ENCODE results near the gene MBNL2. TPM values are rescaled to one million over a fixed set of nuclear protein-coding genes. Genes with fewer than 3 reads are reported as not detected.

MBNL2 gene
- total and polyA plus RNA-seq, 2 of the 13 experiments (the other 11 are each of a cell fraction or from before 2014, with no cell fraction given): 30.8 to 59.0 TPM

DNA sequence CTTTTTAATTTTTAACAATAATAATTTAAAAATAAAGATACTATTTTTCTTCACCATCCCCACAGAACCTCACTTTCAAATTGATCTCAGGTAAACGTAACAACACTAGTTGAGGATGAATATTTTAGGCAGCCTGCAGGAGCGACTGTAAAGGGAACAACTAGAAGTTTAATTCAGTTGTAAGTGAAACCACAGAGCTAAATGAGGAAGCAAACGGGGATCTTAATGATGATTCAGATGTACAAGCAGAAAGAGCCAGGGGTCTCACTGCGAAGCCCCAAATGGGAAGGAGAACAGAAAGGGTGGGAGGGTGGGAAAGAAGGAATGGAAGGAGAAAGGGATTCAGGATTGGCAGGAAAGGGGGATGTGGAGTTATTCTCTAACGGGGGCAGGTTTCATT, 157.3 kb downstream of the MBNL2 start (continued):
- TF ChIP-seq HIC2 (CRISPR knock-in tag; IDR thresholded peaks at IDR 0.05; ENCODE audit: low read depth) (no peak), KLF16 (CRISPR knock-in tag; IDR thresholded peaks at IDR 0.05) (no peak), ZSCAN29 (CRISPR knock-in tag; conservative IDR thresholded peaks at IDR 0.05) (no peak), DNMT3B (CRISPR knock-in tag; conservative IDR thresholded peaks at IDR 0.05) (no peak), ZNF33B (CRISPR knock-in tag; IDR thresholded peaks at IDR 0.05) (no peak), KLF12 (CRISPR knock-in tag; IDR thresholded peaks at IDR 0.05; ENCODE audit: borderline replicate concordance) (no peak), ZNF317 (CRISPR knock-in tag; IDR thresholded peaks at IDR 0.05) (no peak), RXRB (CRISPR knock-in tag; IDR thresholded peaks at IDR 0.05; ENCODE audit: borderline replicate concordance) (no peak)
- TF ChIP-seq, protein P1, sequence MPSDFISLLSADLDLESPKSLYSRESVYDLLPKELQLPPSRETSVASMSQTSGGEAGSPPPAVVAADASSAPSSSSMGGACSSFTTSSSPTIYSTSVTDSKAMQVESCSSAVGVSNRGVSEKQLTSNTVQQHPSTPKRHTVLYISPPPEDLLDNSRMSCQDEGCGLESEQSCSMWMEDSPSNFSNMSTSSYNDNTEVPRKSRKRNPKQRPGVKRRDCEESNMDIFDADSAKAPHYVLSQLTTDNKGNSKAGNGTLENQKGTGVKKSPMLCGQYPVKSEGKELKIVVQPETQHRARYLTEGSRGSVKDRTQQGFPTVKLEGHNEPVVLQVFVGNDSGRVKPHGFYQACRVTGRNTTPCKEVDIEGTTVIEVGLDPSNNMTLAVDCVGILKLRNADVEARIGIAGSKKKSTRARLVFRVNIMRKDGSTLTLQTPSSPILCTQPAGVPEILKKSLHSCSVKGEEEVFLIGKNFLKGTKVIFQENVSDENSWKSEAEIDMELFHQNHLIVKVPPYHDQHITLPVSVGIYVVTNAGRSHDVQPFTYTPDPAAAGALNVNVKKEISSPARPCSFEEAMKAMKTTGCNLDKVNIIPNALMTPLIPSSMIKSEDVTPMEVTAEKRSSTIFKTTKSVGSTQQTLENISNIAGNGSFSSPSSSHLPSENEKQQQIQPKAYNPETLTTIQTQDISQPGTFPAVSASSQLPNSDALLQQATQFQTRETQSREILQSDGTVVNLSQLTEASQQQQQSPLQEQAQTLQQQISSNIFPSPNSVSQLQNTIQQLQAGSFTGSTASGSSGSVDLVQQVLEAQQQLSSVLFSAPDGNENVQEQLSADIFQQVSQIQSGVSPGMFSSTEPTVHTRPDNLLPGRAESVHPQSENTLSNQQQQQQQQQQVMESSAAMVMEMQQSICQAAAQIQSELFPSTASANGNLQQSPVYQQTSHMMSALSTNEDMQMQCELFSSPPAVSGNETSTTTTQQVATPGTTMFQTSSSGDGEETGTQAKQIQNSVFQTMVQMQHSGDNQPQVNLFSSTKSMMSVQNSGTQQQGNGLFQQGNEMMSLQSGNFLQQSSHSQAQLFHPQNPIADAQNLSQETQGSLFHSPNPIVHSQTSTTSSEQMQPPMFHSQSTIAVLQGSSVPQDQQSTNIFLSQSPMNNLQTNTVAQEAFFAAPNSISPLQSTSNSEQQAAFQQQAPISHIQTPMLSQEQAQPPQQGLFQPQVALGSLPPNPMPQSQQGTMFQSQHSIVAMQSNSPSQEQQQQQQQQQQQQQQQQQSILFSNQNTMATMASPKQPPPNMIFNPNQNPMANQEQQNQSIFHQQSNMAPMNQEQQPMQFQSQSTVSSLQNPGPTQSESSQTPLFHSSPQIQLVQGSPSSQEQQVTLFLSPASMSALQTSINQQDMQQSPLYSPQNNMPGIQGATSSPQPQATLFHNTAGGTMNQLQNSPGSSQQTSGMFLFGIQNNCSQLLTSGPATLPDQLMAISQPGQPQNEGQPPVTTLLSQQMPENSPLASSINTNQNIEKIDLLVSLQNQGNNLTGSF (CRISPR knock-in tag; IDR thresholded peaks at IDR 0.05): no peak
